ENCODE results near the gene TAF4B. TPM values are rescaled to one million over a fixed set of nuclear protein-coding genes. Genes with fewer than 3 reads are reported as not detected.

The TAF4B gene
- total RNA-seq, 2 donors from 2014 or later, result 2.4 to 3.1 TPM

DNA sequence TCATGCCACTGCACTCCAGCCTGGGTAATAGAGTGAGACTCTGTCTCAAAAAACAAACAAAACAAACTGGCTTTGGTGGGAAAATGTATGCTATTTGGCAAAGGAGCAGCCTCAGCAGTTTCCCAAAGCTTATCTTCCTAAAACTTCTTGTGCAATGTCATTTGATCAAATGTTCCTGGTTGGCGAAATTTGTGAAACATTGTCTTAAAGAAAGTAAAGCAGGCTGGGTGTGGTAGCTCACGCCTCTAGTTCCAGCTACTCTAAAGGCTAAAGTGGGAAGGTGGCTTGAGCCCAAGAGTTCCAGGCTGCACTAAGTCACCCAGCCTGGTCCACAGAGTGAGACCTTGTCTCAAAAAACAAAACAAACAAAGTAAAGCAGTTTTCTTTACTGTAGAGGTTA is 17.3 kb upstream of the TAF4B start:
- TF ChIP-seq, protein P1, sequence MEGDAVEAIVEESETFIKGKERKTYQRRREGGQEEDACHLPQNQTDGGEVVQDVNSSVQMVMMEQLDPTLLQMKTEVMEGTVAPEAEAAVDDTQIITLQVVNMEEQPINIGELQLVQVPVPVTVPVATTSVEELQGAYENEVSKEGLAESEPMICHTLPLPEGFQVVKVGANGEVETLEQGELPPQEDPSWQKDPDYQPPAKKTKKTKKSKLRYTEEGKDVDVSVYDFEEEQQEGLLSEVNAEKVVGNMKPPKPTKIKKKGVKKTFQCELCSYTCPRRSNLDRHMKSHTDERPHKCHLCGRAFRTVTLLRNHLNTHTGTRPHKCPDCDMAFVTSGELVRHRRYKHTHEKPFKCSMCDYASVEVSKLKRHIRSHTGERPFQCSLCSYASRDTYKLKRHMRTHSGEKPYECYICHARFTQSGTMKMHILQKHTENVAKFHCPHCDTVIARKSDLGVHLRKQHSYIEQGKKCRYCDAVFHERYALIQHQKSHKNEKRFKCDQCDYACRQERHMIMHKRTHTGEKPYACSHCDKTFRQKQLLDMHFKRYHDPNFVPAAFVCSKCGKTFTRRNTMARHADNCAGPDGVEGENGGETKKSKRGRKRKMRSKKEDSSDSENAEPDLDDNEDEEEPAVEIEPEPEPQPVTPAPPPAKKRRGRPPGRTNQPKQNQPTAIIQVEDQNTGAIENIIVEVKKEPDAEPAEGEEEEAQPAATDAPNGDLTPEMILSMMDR (IDR thresholded peaks at IDR 0.05), result no peak
- no peaks in the 10 kb centered on the region for H3K9me3 ChIP-seq
- H3K4me1 ChIP-seq, result no peaks in the 10 kb centered on the region
- H3K4me3 ChIP-seq, result no peak overlapping the region
- no peak for DNase-seq (ENCODE audit: low spot score)
- no peaks in the 10 kb centered on the region for H3K27me3 ChIP-seq
- no peaks in the 10 kb centered on the region for H3K36me3 ChIP-seq
- H3K27ac ChIP-seq, result no peak overlapping the region

DNA sequence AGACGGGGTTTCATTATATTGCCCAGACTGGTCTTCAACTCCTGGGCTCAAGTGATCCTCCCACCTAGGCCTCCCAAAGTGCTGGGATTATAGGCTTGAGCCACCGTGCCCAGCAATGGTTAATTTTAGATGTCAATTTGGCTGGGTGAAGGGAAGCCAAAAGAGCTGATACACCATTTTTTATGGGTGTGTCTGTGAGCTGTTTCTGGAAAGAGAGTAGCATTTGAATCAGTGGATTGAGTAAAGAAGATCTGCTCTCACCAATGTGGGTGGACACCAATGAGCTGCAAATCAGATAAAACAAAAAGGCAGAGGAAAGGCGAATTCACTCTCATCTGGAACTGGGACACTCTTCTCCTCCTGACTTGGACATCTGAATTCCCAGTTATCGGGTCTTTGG is 16.1 kb upstream of the TAF4B start:
- no peak for DNase-seq (ENCODE audit: low spot score)
- H3K27ac ChIP-seq, result no peak overlapping the region
- H3K4me3 ChIP-seq, result no peak overlapping the region
- no peaks in the 10 kb centered on the region for H3K4me1 ChIP-seq
- no peaks in the 10 kb centered on the region for H3K36me3 ChIP-seq
- no peaks in the 10 kb centered on the region for H3K27me3 ChIP-seq
- no peaks in the 10 kb centered on the region for H3K9me3 ChIP-seq
- TF ChIP-seq, protein P1 (IDR thresholded peaks at IDR 0.05), result no peak

DNA sequence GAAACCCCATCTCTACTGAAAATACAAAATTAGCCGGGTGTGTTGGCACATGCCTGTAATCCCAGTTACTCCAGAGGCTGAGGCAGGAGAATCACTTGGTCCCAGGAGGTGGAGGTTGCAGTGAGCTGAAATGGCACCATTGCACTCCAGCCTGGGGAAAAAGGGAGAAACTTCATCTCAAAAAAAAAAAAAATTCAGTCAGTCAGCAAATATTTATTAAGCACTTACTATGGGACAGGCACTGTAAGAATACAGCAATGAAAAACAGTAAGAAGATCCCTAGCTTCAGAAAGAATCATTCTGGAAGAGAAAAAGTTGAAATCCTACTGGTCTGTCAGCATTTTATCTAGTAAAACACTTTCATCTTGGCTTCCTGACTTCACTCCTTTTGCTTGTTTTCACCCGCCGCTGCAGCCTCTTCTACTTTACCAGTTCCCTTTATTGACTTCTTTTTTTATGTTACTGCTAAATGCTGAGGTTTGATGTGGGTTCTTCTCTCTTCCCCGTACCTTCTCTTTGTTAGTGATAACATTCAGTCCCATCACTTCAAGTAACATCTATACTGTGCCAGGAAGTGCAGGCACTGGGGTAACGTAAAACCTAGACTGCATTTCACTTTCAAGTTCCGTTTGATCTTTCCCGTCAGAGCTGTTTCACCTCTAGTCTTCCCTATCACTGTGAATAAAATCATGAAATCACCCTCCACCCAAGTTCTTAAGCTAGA is 10.8 kb upstream of the TAF4B start:
- Histone ChIP-seq H3K9me3 (no peaks in the 10 kb centered on the region), H3K4me3 (no peak overlapping the region), H3K36me3 (no peaks in the 10 kb centered on the region), H3K27me3 (no peaks in the 10 kb centered on the region), H3K27ac (no peak overlapping the region), H3K4me1 (no peaks in the 10 kb centered on the region)
- no peak for DNase-seq (ENCODE audit: low spot score)
- TF ChIP-seq, protein P1 (IDR thresholded peaks at IDR 0.05), result no peak

DNA sequence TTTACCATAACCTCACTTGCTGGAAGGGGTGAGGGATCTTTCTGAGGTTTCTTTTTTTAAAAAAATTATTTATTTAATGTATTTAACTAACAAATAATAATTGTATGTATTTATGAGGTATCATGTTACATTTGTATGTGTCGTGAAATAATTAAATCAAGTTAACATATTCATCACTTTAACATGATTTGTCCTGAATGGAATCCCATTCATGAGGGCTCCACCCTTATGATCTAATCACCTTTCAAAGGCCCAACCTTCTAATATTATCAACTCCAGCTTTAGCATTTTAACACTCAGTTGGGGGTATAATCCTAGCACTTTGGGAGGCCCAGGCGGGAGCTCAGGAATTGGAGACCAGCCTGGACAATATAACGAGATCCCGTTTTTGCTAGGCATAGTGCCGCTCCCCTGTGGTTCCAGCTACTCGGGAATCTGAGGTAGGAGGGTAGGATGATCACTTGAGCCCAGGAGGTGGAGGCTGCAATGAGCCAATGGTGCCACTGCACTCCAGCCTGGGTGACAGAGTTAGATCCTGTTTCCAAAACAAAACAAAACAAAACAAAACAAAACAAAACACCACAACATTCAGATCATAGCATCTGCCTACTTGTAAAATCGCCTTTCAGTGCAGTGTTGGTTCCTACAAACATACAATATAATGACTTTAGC is 1.1 kb upstream of the TAF4B start:
- Histone ChIP-seq H3K4me3 (no peak overlapping the region), H3K27me3 (no peaks in the 10 kb centered on the region), H3K4me1 (peaks cover 0 to 9% of the 10 kb centered on the region in 2 donors), H3K36me3 (no peaks in the 10 kb centered on the region), H3K9me3 (no peaks in the 10 kb centered on the region), H3K27ac (no peak overlapping the region)
- DNase-seq (ENCODE audit: low spot score), result no peak
- TF ChIP-seq, protein P1 (IDR thresholded peaks at IDR 0.05), result no peak

DNA sequence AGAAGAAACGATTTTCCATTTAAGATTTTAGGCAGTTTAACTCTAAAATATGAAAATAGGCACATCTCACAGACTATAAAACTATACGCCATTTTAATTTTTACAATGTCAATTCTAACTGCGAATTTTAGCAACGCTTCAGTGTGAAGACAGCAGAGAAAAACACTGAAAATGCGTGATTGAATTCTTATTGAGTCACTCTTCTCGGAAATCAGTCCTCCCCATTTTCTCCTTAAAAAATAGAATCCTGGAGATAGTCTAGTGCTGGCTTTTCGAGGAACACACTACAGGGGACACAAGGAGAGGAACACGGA is 373 bp upstream of the TAF4B start:
- H3K9me3 ChIP-seq, result no peaks in the 10 kb centered on the region
- DNase-seq (ENCODE audit: low spot score), result no peak
- peak overlapping the region; percentile 79 to 82 for H3K27ac ChIP-seq
- peaks cover 0 to 9% of the 10 kb centered on the region in 2 donors for H3K4me1 ChIP-seq
- TF ChIP-seq, protein P1 (IDR thresholded peaks at IDR 0.05), result no peak
- H3K36me3 ChIP-seq, result no peaks in the 10 kb centered on the region
- H3K4me3 ChIP-seq, result peak overlapping the region; percentile 84 to 86
- H3K27me3 ChIP-seq, result no peaks in the 10 kb centered on the region
